ENCODE results near the gene SSH3. TPM values are rescaled to one million over a fixed set of nuclear protein-coding genes. Genes with fewer than 3 reads are reported as not detected.

The SSH3 gene, protein sequence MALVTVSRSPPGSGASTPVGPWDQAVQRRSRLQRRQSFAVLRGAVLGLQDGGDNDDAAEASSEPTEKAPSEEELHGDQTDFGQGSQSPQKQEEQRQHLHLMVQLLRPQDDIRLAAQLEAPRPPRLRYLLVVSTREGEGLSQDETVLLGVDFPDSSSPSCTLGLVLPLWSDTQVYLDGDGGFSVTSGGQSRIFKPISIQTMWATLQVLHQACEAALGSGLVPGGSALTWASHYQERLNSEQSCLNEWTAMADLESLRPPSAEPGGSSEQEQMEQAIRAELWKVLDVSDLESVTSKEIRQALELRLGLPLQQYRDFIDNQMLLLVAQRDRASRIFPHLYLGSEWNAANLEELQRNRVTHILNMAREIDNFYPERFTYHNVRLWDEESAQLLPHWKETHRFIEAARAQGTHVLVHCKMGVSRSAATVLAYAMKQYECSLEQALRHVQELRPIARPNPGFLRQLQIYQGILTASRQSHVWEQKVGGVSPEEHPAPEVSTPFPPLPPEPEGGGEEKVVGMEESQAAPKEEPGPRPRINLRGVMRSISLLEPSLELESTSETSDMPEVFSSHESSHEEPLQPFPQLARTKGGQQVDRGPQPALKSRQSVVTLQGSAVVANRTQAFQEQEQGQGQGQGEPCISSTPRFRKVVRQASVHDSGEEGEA
- 19.1 to 27.8 TPM (median 20.9 TPM) in 5 replicates for total RNA-seq (2022; extraction: Qiagen RNA extraction)

DNA sequence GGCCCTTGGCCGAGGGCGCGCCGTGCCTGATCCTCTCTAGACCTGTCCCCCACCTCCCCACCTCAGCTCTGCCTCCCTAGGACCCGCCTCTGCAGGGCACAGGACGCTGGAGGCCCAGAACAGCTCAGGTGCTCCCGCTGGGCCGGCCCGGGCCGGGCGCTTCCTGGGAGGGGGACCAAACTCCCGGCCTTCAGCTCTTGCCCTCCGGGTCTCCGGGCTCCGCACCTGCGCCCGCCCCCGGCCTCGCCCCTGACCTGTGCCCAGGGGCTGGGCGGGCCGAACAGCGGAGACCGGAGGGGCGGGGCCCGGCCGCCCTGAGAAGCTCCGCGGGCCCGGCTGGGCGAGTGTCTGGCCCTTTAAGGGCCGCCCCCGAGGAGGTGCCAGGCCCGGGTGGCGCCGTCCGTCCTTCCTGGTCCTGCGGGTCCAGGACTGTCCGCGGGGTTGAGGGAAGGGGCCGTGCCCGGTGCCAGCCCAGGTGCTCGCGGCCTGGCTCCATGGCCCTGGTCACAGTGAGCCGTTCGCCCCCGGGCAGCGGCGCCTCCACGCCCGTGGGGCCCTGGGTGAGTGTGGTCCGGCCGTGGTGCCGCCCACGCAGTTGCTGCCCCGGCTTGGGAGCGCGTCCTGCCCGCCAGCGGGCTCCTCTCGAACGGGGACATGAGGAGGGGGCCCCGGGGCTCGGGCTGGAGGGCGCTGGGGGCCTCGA is at the start of gene SSH3:
Gene SSH3 (plus strand): TSS at position 399 of the 703 bp plus-strand sequence. CDS start 96 bp downstream, at position 495.

GRCh38 chr11:67266449-67267187 is 36.7 kb upstream of the SSH3 start, which contains the start of gene GRK2:
GRK2 (plus strand) TSS chr11:67266473; CDS start chr11:67266700, 227 bp downstream.

DNA sequence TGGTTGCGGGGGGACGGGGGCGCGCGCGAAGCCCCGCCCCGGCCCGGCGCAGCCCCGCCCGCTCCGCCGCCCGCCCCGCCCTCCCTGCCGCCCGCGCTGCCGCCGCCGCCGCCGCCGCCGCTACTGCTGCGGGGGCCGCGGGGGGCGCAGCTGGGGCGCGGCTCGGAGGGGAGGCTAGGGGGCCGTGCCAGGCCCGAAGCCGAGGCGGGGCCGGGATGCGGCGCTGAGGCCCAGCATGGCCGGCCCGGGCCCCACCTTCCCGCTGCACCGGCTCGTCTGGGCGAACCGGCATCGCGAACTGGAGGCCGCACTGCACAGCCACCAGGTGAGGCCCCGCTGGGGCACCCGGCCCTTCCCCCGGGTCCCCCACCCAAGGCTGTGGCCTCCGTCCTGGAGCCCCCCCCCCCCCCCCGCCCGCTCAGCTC is 14.1 kb upstream of the SSH3 start, which contains the start of gene ANKRD13D:
Gene ANKRD13D (plus strand): TSS at position 78 of the 425 bp plus-strand sequence. CDS start 158 bp downstream, at position 236.

DNA sequence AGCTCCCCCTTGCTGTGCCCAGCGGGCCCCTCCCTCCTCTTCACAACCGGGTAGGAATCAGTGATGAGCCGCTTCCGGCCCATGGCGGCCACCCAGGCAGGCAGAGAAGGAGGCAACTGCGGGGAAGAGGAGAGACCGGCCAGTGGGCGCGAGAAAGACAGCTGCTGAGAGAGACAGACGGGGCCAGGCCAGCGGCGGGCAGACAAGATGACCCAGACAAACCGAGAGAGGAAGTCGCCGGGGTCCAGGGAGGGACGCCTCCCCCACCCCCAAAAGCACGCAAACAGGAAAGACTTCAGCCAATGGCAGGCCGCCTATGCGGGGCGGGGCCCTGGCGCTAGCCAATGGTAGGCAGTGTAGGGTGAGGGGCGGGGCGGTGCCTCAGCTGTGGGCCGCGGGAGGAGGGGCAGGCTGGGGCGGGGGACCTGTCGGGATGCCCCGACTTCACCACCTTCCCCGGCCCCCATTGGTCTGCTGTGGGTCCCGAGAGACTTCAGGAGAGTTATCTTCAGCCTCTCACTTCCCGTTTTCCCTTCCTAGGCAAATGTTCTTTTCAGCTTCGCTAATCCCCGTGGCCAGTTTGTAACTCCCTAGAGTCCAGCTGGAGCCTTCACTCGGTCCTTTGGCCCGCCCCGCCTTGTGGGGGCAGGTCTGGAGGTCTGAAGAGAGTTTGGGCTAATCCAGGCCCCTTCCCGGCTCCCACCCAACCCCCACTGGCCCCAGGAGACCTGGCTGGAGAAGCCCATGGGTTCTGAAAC is 50.2 kb downstream of the SSH3 start, which contains the start of gene POLD4:
Gene POLD4 (minus strand): TSS at position 230 of the 758 bp plus-strand sequence. CDS start 147 bp downstream, at position 83.

Other genes starting within 250 kb of the SSH3 start
- 33.3 to 54.8 TPM (median 44.0 TPM) in 5 replicates for gene RHOD, start 246.7 kb upstream of the SSH3 start, total RNA-seq (2022; extraction: Qiagen RNA extraction)
- gene KDM2A, start 184.3 kb upstream of the SSH3 start, total RNA-seq (2022; extraction: Qiagen RNA extraction), result 42.3 to 51.2 TPM (median 43.7 TPM) in 5 replicates
- 34.1 to 36.3 TPM (median 34.1 TPM) in 5 replicates for gene GRK2, start 37.1 kb upstream of the SSH3 start, total RNA-seq (2022; extraction: Qiagen RNA extraction)
- gene ANKRD13D, start 14.2 kb upstream of the SSH3 start, total RNA-seq (2022; extraction: Qiagen RNA extraction), result 20.8 to 26.3 TPM (median 21.8 TPM) in 5 replicates
- gene POLD4, start 50.0 kb downstream of the SSH3 start, total RNA-seq (2022; extraction: Qiagen RNA extraction), result 182 to 235 TPM (median 222 TPM) in 5 replicates
- 33.7 to 40.0 TPM (median 37.6 TPM) in 5 replicates for gene CLCF1, start 70.1 kb downstream of the SSH3 start, total RNA-seq (2022; extraction: Qiagen RNA extraction)
- 20.5 to 32.2 TPM (median 25.8 TPM) in 5 replicates for gene RAD9A, start 88.5 kb downstream of the SSH3 start, total RNA-seq (2022; extraction: Qiagen RNA extraction)
- gene PPP1CA, start 98.3 kb downstream of the SSH3 start, total RNA-seq (2022; extraction: Qiagen RNA extraction), result 271 to 298 TPM (median 288 TPM) in 5 replicates
- gene TBC1D10C, start 100.6 kb downstream of the SSH3 start, total RNA-seq (2022; extraction: Qiagen RNA extraction), result 0.09 to 0.22 TPM (median 0.15 TPM) in 4 of 5 replicates, not detected in the other
- 0.09 to 0.20 TPM (median 0.12 TPM) in 5 replicates for gene CARNS1, start 112.1 kb downstream of the SSH3 start, total RNA-seq (2022; extraction: Qiagen RNA extraction)
- 47.0 to 52.0 TPM (median 47.7 TPM) in 5 replicates for gene RPS6KB2, start 125.0 kb downstream of the SSH3 start, total RNA-seq (2022; extraction: Qiagen RNA extraction)
- gene PTPRCAP, start 134.2 kb downstream of the SSH3 start, total RNA-seq (2022; extraction: Qiagen RNA extraction), result 0.17 to 0.37 TPM (median 0.28 TPM) in 5 replicates
- 55.7 to 65.2 TPM (median 62.1 TPM) in 5 replicates for gene CORO1B, start 139.9 kb downstream of the SSH3 start, total RNA-seq (2022; extraction: Qiagen RNA extraction)
- 0.07 TPM in 1 of 5 replicates, not detected in the others for gene GPR152, start 149.2 kb downstream of the SSH3 start, total RNA-seq (2022; extraction: Qiagen RNA extraction)
- gene CABP4, start 151.8 kb downstream of the SSH3 start, total RNA-seq (2022; extraction: Qiagen RNA extraction), result not detected in 5 replicates
- gene TMEM134, start 165.7 kb downstream of the SSH3 start, total RNA-seq (2022; extraction: Qiagen RNA extraction), result 42.9 to 66.4 TPM (median 56.2 TPM) in 5 replicates
- gene AIP, start 179.5 kb downstream of the SSH3 start, total RNA-seq (2022; extraction: Qiagen RNA extraction), result 42.7 to 46.9 TPM (median 43.8 TPM) in 5 replicates
- 28.4 to 41.3 TPM (median 37.8 TPM) in 5 replicates for gene PITPNM1, start 201.8 kb downstream of the SSH3 start, total RNA-seq (2022; extraction: Qiagen RNA extraction)
- gene CDK2AP2, start 204.6 kb downstream of the SSH3 start, total RNA-seq (2022; extraction: Qiagen RNA extraction), result 55.4 to 86.7 TPM (median 82.4 TPM) in 5 replicates
- gene CABP2, start 219.9 kb downstream of the SSH3 start, total RNA-seq (2022; extraction: Qiagen RNA extraction), result not detected in 5 replicates

Measured in A549 treated with Hydrocortisone at 1 μM for 4 hours (cell line).